HCT116 (cell line): ENCODE measurements around the gene HOXD9.

Source experiments
- EZH2phosphoT487 ChIP-seq: fragments of 200-600 bp; IDR thresholded peaks from 2 replicates; pipeline ENCODE4 v1.6.1; 2018; ENCODE audit warnings: antibody characterized with exemption, borderline replicate concordance
- JUND ChIP-seq: IDR thresholded peaks from 2 replicates; pipeline ENCODE4 v1.6.1; 2012
- POLR2A ChIP-seq: IDR thresholded peaks from 2 replicates; pipeline ENCODE4 v1.7.0; 2011; ENCODE audit warnings: borderline replicate concordance; ENCODE audit not compliant: insufficient read depth, insufficient read length; ENCODE audit errors: extremely low read depth
- POLR2AphosphoS5 ChIP-seq: IDR thresholded peaks from 2 replicates; pipeline ENCODE4 v1.6.1; 2011; ENCODE audit warnings: mild to moderate bottlenecking, low read depth, low read length, moderate library complexity
- RAD21 ChIP-seq: IDR thresholded peaks from 2 replicates; pipeline ENCODE4 v1.6.1; 2012; ENCODE audit warnings: low read depth, mild to moderate bottlenecking
- SIN3A ChIP-seq: IDR thresholded peaks from 2 replicates; pipeline ENCODE4 v1.6.1; 2012; ENCODE audit warnings: low read depth
- TCF7L2 ChIP-seq: IDR thresholded peaks from 2 replicates; pipeline ENCODE4 v1.7.0; 2011; ENCODE audit warnings: borderline replicate concordance, inconsistent platforms; ENCODE audit not compliant: insufficient read depth, insufficient read length; ENCODE audit errors: extremely low read depth
- ZNF274 ChIP-seq: fragments of 200-500 bp; sonication (Bioruptor generic); IDR thresholded peaks from 2 replicates; pipeline ENCODE4 v1.6.1; 2014; ENCODE audit warnings: mild to moderate bottlenecking, low read depth, low read length, inconsistent platforms
- TF ChIP-seq, protein P1 (sequence below), 3 experiments: fragments of 200-600 bp in 1 of 3; sonication (generic) in 1 of 3; IDR thresholded peaks in 2 of 3; conservative IDR thresholded peaks in 1 of 3; 2 replicates each; pipeline ENCODE4 v1.5.1; 2012 to 2017; ENCODE audit warnings: low read depth in 2 of 3, low read length in 2 of 3, antibody characterized with exemption in 1 of 3, borderline replicate concordance in 1 of 3, control low read depth in 1 of 3, mild to moderate bottlenecking in 1 of 3, mixed read lengths in 1 of 3, mixed run types in 1 of 3, moderate library complexity in 1 of 3; ENCODE audit not compliant: insufficient read depth in 1 of 3
- TF ChIP-seq, protein P2 (sequence below): IDR thresholded peaks from 2 replicates; pipeline ENCODE4 v1.6.1; 2012; ENCODE audit warnings: low read depth

DNA sequence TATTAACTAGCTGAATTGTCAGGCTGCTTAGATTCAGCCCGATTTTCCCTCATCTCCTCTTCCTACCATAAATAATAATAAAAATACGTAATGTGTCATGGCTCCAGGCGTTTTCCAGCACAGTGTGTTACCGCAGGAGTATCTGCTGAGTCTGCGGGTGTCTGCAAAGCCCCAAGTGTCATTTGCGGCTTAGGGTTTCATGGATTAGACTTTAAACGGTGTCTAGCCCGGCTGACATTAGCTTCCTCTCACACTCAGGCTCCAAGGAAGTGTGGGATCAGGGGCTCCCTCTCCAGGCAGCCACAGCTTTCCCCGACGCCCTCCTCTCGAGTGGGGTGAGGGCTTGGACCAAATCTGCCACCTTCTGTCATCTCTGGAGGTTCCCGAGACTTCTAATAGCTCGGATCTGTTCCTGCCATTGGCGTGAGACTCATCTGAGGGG is 51.9 kb downstream of the HOXD9 start:
- TF ChIP-seq, protein P1, sequence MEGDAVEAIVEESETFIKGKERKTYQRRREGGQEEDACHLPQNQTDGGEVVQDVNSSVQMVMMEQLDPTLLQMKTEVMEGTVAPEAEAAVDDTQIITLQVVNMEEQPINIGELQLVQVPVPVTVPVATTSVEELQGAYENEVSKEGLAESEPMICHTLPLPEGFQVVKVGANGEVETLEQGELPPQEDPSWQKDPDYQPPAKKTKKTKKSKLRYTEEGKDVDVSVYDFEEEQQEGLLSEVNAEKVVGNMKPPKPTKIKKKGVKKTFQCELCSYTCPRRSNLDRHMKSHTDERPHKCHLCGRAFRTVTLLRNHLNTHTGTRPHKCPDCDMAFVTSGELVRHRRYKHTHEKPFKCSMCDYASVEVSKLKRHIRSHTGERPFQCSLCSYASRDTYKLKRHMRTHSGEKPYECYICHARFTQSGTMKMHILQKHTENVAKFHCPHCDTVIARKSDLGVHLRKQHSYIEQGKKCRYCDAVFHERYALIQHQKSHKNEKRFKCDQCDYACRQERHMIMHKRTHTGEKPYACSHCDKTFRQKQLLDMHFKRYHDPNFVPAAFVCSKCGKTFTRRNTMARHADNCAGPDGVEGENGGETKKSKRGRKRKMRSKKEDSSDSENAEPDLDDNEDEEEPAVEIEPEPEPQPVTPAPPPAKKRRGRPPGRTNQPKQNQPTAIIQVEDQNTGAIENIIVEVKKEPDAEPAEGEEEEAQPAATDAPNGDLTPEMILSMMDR (IDR thresholded peaks at IDR 0.05 in 2 of 3, conservative IDR thresholded peaks at IDR 0.05 in 1 of 3; ENCODE audit: borderline replicate concordance in 1 of 3, insufficient read depth in 1 of 3, low read depth in 2 of 3, low read length in 2 of 3), result no peak
- TF ChIP-seq ZNF274 (no peak), JUND (no peak), TCF7L2 (no peak), POLR2A (no peak), RAD21 (no peak), POLR2AphosphoS5 (no peak), EZH2phosphoT487 (no peak), SIN3A (no peak)
- TF ChIP-seq, protein P2, sequence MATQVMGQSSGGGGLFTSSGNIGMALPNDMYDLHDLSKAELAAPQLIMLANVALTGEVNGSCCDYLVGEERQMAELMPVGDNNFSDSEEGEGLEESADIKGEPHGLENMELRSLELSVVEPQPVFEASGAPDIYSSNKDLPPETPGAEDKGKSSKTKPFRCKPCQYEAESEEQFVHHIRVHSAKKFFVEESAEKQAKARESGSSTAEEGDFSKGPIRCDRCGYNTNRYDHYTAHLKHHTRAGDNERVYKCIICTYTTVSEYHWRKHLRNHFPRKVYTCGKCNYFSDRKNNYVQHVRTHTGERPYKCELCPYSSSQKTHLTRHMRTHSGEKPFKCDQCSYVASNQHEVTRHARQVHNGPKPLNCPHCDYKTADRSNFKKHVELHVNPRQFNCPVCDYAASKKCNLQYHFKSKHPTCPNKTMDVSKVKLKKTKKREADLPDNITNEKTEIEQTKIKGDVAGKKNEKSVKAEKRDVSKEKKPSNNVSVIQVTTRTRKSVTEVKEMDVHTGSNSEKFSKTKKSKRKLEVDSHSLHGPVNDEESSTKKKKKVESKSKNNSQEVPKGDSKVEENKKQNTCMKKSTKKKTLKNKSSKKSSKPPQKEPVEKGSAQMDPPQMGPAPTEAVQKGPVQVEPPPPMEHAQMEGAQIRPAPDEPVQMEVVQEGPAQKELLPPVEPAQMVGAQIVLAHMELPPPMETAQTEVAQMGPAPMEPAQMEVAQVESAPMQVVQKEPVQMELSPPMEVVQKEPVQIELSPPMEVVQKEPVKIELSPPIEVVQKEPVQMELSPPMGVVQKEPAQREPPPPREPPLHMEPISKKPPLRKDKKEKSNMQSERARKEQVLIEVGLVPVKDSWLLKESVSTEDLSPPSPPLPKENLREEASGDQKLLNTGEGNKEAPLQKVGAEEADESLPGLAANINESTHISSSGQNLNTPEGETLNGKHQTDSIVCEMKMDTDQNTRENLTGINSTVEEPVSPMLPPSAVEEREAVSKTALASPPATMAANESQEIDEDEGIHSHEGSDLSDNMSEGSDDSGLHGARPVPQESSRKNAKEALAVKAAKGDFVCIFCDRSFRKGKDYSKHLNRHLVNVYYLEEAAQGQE, result no peak
